ENCODE measurements around the gene PCGF1.

The PCGF1 gene

DNA sequence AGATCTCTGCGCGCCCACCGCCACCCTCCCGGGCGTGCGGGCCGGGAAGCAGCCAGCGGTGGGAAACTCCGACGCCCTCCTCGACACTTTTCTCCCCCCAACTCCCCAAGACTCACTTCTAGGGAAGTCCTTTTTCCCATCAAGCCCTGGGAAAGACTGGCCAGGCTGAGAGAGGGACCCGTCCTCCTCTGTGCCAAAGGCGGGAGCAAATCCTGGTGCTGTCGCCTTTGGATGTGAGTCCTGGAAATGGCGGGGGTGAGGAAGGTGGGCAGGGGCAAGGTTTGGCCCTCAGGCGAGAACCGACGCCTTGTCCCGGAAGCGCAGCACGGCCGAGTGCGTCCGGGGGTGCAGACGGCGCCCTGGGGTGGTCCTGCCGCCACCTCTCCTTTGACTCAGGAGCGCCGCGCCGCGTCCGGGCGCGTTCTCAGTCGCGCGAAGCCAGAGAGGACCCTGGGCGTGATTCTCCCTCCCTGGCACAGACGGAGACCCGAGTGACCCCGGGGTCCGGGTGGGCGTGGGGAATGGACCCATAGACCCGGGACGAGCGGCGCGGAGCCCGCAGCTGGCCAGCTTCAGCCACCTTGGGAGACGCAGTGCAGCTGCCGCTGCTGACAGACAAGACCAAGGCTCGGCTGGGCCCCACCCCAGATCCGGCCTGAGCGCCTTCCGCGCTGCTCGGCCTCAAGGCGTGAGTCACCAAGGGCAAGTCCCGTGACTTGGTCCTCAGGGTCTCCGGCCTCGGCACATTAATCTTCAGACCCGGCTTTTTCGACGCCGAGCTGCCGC, 4.6 kb downstream of the PCGF1 start:
- H3K4me3 ChIP-seq = peak overlapping the region; percentile 35 to 58 (median 52)
- H3K27ac ChIP-seq = peak overlapping the region in 20 of 21 experiments; percentile 8 to 92 (median 78)

DNA sequence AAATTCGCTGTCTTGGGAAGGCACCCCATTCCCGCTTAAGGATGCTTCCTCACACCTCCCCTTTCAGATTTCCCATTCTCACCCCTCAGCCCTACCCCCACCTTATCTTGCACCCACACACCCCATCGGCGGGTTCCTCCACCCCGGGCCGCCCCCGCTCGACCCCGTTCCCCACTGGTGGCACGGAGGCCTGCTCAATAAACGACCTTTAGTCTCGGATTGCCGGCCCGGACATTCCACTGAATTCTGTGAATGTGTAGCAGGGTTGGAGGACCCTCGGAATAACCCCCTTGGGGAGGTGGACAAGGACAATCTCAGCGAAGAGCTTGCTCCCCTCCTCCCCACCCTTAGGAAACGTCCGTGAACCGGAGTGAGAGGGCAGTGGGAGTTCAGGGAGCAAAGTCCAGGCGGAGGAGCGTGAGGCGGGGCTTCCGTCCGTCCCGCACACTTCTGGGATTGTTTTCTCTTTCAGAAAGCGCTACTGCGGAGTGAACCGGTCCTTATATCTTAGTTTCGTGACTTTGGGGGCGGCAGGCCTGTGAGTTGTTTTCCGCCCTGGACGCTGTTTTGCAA, 5.3 kb downstream of the PCGF1 start:
- H3K4me3 ChIP-seq = peak overlapping the region; percentile 35 to 58 (median 52)
- H3K27ac ChIP-seq = peak overlapping the region in 19 of 21 experiments; percentile 8 to 92 (median 78)

DNA sequence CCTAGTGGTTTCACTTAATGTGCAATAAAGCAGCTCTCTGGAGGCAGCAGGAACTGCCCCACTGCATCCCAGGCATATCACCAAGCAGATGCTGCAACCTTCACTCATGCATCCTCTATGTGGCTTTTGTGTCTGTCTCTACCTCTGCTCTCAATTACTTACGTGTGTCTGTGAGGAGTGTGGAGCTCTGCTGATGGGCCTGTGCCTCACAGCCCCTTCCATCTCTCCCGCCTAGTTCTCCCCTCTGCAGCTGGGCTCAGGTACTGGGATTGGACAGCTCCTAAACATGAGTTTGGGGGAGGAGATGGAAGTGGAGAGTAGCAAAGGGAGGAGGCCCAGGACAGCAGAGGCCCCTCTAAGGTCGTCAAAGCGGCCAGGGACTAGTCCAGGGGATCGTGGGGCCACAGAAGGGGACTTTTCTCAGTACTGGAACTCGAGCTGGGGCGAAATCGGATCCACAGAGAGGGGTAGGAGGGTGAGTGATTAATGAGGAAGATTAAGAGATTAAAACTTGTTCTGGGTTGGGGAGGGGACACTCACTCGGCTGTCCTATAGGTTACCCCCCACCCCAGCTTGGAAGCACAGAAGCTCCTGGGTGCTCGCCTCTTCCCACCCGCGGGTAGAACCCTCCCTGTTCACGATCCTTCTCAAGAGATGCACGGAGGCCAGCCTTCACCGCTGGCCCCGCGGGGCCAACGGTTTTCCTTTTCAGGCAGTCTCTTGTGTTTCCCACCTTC, 6.0 kb downstream of the PCGF1 start:
- no peak overlapping the region for H3K4me3 ChIP-seq
- no peak overlapping the region for H3K27ac ChIP-seq

DNA sequence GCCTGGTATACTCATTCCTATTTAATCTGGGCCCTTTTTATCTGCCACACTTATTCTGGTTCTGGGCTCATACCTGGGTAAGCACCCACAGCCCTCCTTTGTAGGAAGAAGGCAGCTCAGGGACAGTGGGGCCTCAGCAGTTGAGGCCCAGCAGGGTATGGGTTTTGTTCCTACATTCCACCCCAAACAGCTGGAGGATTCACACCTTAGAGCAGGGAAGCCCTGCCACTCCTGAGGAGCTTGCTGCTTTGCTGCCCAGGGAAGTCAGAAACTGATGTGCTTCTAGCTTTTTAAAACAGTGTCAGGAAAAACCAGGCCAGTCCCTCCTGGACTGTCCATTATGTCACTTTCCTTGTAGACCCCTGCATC, 6.9 kb downstream of the PCGF1 start:
- Histone ChIP-seq H3K27ac (no peak overlapping the region), H3K4me3 (no peak overlapping the region)

DNA sequence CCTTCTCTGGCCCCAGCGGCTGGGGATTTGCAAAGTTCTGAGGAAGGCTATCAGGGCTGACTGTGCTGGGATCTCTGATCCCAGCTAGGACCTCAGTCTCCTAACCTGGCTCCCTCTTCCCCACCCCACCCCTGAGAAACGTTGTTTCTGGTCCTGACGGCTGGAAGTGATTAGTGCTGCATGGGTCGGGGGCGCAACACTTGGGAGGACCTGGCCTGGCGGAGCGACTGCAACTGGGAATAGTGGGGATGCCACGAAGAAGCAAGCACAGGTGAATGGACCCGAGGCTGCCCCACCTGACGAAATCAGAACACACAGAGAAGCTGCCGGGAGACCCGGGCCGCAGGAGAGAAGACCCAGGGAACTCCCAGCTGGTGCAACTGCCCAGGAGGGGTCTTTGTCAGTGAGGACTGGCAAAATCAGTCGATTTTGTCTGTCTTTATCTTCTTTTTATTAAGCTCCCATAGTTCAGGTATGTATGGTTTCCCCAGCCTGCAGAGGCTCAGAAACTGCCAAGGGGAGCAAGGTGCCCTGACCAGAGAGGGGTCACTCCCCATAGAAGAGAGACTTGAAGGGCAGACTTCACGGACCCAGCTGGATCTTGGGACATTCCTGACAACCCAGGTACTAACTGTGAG, 7.4 kb downstream of the PCGF1 start:
- H3K4me3 ChIP-seq = no peak overlapping the region

DNA sequence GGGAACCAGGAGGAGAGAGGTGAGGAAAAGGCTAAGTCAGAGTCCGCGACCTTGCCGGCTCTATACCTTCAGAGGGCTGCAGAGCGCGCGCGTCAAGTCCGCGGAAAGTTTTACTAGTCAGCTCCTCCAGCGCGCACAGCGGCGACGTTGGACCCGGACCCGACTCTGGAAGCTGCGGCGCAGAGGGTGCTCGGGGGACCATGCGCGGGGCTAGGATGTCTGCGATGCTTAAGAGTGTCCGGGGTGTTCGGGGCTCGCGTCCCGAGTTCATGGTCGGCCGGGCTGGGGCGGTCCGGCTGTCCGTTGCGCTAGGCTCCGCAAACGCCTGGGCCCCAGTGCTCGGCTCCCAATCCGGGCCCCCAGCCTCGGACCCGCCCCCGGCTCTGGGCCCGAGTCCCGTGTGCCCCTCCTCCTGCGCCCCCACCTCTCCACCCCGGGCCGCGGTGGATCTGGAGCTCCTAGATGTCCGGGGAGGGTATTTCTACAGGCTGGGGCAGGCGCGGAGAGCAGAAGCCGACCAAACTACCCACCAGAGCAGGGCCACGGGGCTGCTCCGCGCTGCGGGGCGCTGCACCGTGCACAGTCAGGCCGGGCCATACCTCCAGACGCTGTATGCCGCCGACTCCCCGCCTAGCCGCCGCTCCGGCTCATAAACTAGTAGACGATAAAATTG, 8.1 kb downstream of the PCGF1 start, which contains the start of gene LBX2:
TSS of gene LBX2 (minus strand) at position 337 of the 673 bp plus-strand sequence. CDS start at position 271, 66 bp downstream.
- H3K4me3 ChIP-seq = peak within 1 kb of the TSS in 6 of 7 experiments; percentile 9 to 43 (median 26)
- peak within 1 kb of the TSS in 2 of 21 experiments; percentile 56 to 65 for H3K27ac ChIP-seq

More for the DNA sequence above, 7.4 kb downstream of the PCGF1 start:
- H3K27ac ChIP-seq = no peak overlapping the region

DNA sequence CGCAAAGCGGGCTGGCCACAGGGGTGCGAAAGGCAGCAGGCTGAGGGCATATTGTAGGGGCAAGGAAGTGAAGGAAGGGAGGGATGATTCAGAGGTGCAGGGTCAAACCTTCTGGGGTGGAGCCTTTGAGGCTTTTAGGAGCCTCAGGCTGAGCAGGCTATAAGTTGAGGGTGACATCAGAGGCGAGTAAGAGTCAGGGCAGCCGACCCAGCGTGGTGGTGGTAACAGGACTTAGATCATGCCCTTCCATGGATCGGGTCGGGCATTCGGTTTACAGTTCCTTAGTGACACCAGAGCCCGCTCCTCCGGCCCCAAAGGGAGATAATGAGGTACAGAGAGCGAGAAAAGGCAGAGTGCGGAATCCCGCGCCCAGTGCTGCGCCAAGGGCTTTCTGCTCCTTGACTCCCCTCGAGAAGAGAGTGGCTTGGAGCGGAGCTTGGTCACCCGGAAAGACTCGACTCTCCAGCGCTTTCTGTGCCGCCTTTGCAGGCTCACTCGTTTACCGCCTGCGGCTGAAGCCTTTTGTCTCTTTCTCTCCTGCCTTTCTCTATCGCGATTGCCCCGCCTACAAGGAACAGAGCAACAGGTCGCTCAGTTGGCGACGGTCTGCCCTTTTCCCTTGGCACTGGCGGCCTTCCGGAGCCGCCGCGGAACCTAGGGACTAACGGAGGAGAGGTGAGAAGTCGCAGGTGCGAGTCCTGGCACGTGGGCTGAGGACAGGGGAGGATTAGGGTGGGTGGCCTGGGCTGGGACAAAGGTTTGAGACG, 8.8 kb downstream of the PCGF1 start:
- Histone ChIP-seq H3K27ac (peak overlapping the region in 2 of 21 experiments; percentile 56 to 65), H3K4me3 (peak overlapping the region; percentile 3 to 43 (median 26))

DNA sequence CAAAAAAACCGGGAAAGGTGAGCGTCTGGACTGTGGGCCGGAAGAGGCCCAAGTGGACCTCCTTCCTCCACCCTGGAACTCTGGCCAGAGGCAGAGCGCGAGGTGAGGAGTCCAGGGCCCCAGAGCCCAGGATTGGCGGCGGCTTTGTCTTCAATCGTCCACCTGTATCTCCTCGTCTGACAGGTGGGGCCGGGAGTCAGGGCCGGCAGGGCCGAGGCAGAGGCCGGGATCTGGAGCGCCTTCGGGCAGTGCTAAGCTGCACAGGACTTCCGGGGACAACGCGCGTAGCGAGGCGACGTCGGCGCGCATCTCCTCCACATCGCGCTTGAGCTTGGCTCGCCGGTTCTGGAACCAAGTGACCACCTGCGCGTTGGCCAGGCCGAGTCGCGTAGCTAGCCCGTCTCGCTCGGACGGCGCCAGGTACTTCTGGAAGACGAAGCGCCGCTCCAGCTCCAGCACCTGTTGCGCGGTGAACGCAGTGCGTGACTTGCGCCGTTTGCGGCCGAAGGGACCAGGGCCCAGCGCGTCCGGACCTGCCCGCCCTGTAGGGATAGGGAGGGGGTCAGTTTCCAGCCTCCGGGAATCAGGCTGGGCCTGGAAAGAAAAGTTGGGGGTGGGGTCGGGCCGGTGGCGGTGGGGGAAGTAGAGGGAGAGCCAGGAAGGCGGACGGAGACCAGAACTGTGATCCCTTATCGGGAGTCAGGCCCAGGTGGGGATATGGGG, 9.6 kb downstream of the PCGF1 start:
- peak overlapping the region; percentile 3 to 43 (median 26) for H3K4me3 ChIP-seq
- peak overlapping the region in 2 of 21 experiments; percentile 56 to 65 for H3K27ac ChIP-seq

DNA sequence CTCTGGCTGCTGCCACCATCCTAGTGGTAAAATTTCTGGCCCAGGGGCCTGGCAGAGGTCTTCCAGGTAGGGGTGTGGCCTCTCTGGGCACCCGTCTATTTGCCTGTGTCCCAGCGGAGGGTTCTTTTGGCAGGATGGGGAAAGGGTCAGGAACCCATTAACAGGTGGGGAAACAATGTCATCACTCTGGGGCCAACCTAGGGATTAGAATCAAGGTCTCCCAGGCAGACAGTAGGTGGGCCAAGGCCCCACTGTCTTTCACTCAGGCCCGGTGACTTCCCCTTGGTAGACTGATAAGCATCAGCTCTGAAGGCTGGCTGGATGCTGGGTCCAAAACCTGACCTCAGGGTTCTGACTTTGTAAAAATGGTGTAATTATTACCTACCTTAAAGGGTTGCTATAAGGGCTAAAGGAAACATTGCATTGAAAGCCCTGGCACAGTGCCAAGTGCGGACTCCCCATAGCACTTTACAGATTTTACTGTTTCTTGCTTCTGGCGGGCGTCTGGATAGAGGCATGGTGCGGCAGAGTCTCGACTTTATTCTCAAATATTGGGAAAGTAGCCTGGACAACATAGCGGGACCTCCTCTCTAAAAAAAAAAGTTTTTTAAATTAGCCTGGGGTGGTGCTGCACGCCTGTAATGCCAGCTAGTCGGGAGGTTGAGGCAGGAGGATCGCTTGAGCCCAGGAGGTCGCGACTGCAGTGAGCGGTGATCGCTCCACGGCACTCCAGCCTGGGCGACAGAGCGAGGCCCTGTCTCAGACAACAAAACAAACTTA, 10.3 kb downstream of the PCGF1 start:
- peak overlapping the region in 1 of 21 experiments; percentile 56 for H3K27ac ChIP-seq
- peak overlapping the region in 4 of 7 experiments; percentile 26 to 43 (median 28) for H3K4me3 ChIP-seq

DNA sequence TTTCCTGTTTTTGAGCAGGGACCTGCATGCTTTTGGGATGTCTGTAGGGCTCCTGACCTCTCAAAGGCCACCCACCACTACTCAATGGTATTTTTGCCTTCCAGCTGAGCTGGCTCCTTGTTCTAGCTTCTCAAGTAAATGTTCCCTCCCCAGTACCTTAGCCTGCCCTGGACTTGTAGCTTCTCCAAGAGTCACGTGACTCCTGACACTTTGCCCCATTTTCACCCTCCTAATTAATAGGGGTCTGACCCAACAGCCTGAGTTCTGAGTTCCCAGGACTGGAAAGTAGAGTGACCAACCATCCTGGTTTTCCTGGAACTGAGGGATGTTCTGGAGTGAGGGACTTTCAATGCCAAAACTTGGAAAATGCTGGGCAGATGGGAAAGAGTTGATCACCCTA, 12.1 kb downstream of the PCGF1 start:
- Histone ChIP-seq H3K27ac (no peak overlapping the region), H3K4me3 (no peak overlapping the region)

DNA sequence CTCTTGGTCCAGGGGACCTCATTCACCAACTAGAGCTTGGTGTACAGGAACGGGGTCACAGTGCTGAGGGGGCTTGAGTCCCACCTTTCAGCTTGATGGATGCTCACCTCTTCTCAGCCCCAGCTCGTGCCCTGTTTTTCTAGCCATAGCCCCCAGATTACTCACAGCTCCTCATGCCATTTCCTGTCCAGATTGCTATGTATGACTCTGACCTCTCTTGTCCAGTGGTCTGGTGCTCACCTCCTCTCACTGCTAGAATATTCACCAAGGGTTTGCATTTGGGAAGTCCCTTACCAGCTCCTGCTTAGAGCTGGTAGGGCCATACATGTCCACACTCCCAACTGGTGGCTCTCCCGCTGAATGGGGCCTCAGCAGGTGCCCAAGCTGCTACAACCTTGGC, 13.9 kb downstream of the PCGF1 start:
- Histone ChIP-seq H3K27ac (no peak overlapping the region), H3K4me3 (no peak overlapping the region)

DNA sequence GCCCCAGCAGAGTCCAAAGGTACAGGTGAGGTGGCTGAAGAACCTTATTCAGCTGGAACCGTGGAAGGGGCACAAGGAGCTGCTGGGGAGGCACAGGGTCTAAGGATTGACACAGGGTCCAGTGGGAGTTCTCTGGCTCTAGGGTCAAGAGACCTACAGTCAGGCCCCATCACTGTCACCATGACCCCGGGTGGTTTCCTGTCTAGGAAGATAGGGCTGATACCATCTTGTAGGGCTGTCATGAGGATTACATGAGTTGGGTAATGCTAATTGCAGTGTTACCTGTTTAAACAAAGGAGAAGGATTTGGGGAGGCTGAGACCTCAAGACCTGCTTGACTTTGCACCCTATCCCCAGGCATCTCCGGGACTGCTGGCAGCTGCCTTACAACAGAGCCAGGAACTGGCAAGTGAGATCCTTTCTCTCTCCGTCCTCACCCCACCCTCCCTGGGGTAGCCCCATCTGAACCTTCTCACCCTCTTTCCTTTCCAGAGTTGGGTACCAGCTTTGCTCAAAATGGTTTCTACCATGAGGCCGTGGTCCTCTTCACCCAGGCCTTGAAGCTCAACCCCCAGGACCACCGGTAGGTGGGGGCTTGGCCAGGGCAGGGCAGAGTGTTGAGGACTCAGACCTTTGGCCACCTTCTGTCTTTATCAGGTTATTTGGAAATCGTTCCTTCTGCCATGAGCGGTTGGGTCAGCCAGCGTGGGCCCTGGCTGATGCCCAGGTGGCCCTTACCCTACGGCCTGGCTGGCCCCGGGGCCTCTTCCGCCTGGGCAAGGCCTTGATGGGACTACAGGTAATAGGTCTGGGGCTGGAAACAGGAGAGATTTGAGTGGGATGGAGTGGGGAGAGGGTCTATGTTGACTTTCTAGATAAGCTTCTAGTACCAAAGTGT, 15.6 kb downstream of the PCGF1 start:
- no peak overlapping the region for H3K4me3 ChIP-seq
- H3K27ac ChIP-seq = no peak overlapping the region

DNA sequence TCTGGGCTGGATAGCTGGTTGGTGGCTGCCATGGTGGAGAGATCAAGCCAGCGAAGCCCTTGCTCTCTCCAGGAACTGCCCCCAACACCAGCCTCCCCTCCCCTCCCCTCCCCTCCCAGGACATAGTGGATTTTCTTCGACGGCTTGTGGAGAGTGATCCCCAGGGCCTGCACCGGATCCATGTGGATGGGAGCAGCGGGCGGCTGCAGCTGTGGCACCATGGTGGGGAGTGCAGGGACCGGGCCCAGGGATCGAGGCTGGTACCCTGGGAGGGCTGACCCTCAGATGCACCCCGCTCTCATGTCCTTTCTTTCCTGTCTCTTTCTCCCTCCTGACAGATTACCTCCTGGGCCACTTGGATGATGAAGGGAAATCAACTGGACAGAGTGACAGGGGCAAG, 17.6 kb downstream of the PCGF1 start:
- Histone ChIP-seq H3K4me3 (no peak overlapping the region), H3K27ac (no peak overlapping the region)

DNA sequence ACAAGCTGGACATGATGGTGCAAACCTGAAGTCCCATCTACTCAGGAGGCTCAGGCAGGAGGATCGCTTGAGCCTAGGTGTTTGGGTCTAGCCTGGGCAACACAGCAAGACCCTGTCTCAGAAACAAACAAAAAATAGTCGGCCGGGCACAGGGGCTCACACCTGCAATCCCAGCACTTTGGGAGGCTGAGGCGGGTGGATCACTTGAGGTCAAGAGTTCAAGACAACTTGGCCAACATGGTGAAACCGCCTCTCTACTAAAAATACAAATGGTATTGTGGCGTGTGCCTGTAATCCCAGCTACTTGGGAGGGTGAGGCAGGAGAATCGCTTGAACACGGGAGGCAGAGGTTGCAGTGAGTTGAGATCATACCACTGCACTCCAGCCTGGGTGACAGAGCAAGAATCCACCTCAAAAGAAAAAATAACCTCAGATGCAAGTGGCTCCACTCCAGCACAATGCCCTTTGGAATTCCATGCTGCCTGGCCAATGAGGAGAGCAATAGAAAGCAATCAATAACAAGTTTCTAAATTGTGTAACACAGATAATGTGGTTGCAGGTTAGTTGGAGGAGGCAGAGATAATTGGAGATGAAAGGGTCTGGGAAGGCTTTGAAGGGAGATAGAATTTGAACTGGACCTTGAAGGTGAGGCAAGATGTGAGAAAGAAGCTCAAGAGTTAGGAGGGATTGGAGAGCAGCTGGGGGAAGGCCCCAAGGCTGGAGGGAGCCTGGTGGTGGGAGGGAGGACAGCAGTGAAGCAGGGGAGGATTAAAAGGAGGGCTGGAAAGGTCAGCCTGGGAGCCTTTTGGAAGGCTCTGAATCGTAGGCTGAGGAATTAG, 18.6 kb downstream of the PCGF1 start:
- no peak overlapping the region for H3K27ac ChIP-seq
- H3K4me3 ChIP-seq = no peak overlapping the region

DNA sequence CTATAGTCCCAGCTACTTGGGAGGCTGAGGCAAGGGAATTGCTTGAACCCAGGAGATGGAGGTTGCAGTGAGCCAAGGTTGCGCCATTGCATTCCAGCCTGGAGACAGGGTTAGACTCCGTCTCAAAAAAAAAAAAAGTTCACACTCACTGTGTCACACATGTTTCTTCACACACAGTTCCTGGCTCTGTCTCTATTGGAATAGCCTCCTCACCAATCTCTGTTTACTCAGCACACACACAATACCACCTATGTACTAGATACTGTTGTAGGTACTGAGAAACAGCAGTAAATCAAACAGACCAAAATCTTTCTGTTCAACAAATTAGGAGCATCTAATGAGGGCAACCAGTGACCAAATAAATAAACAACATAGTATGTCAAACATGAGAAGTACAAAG, 21.4 kb downstream of the PCGF1 start:
- Histone ChIP-seq H3K27ac (no peak overlapping the region), H3K4me3 (no peak overlapping the region)

All from skin epidermis (tissue), 12 donors.